Mesendoderm (in vitro differentiated cells): ENCODE measurements around the gene TMEM31.

Source experiments
- DNase-seq: peaks from one replicate; pipeline ENCODE4 v3.0.0; 2013
- H2AK5ac ChIP-seq: 2 replicates; pipeline ENCODE4 v1.6.1; 2013; ENCODE audit warnings: low read length, inconsistent platforms
- H2BK120ac ChIP-seq: 2 replicates; pipeline ENCODE4 v1.6.1; 2013; ENCODE audit warnings: low read depth, mild to moderate bottlenecking, low read length, moderate library complexity, mixed read lengths
- H2BK15ac ChIP-seq: replicated peaks from 2 replicates; pipeline ENCODE4 v1.6.1; 2013; ENCODE audit warnings: low read depth, mild to moderate bottlenecking, moderate library complexity
- H2BK5ac ChIP-seq: 2 replicates; pipeline ENCODE4 v1.6.1; 2013; ENCODE audit warnings: low read length, inconsistent platforms
- H3K18ac ChIP-seq: 2 replicates; pipeline ENCODE4 v1.6.1; 2013; ENCODE audit warnings: mild to moderate bottlenecking, low read length, mixed read lengths
- H3K23ac ChIP-seq: one replicate; pipeline ENCODE4 v1.6.1; 2013; ENCODE audit warnings: low read length
- H3K27ac ChIP-seq: 2 replicates; pipeline ENCODE4 v1.5.1; 2013; ENCODE audit warnings: low read depth, mild to moderate bottlenecking, inconsistent platforms, low read length, moderate library complexity
- H3K27me3 ChIP-seq: 2 replicates; pipeline ENCODE4 v1.6.1; 2013; ENCODE audit warnings: low read length, control low read depth, mild to moderate bottlenecking, inconsistent platforms; ENCODE audit not compliant: insufficient read depth, poor library complexity
- H3K36me3 ChIP-seq: 2 replicates; pipeline ENCODE4 v1.6.1; 2013; ENCODE audit warnings: low read length, inconsistent platforms; ENCODE audit not compliant: control insufficient read depth, insufficient read depth
- H3K4ac ChIP-seq: one replicate; pipeline ENCODE4 v1.6.1; 2013; ENCODE audit warnings: low read depth, mild to moderate bottlenecking, low read length, moderate library complexity
- H3K4me1 ChIP-seq: 2 replicates; pipeline ENCODE4 v1.6.1; 2013; ENCODE audit warnings: low read depth, low read length, inconsistent platforms; ENCODE audit not compliant: control insufficient read depth
- H3K4me2 ChIP-seq: 2 replicates; pipeline ENCODE4 v1.6.1; 2013; ENCODE audit warnings: low read length
- H3K4me3 ChIP-seq: 2 replicates; pipeline ENCODE4 v1.5.1; 2013; ENCODE audit warnings: mild to moderate bottlenecking, low read length
- H3K56ac ChIP-seq: one replicate; pipeline ENCODE4 v1.6.1; 2013; ENCODE audit warnings: low read length
- H3K79me1 ChIP-seq: 2 replicates; pipeline ENCODE4 v1.6.1; 2013; ENCODE audit warnings: low read length, inconsistent platforms
- H3K79me2 ChIP-seq: 2 replicates; pipeline ENCODE4 v1.6.1; 2013; ENCODE audit warnings: mild to moderate bottlenecking, low read length; ENCODE audit not compliant: control insufficient read depth, insufficient read depth
- H3K9ac ChIP-seq: 2 replicates; pipeline ENCODE4 v1.6.1; 2013; ENCODE audit warnings: low read length, inconsistent platforms
- H4K5ac ChIP-seq: one replicate; pipeline ENCODE4 v1.6.1; 2013; ENCODE audit warnings: low read length
- H4K8ac ChIP-seq: one replicate; pipeline ENCODE4 v1.6.1; 2013; ENCODE audit warnings: low read depth, mild to moderate bottlenecking, control low read depth, low read length, moderate library complexity
- WGBS: extraction: QIAGEN DNeasy Blood & Tissue Kit; methylation state at CpG from one replicate; pipeline ENCODE4 v1.1.7; 2013; ENCODE audit warnings: low lambda C conversion rate, missing lambda C conversion rate; ENCODE audit not compliant: insufficient coverage; ENCODE audit errors: extremely low coverage; 5-methylcytosine and 5-hydroxymethylcytosine counted together

TMEM31 gene

DNA sequence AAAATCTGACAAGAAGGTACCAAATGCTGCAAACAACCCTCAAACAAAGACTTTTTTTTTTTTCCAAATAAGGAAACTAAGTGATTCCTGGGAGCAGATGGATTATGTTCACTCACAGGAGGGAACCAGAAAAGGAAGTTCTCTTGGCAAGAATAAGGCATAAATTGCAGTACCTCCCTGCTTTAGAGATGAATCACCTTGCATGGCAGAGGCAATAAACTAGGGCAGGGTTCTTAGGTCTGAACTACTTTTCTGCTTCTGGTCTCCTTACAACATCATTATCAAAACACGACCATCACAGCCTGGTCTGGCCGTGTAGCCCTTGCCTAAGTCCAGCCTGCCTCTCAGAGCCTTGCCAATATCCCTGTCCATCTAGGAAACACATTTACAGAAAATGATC lies 6.3 kb downstream of the TMEM31 start:
- no peak overlapping the region for H3K56ac ChIP-seq
- H3K23ac ChIP-seq: no peak overlapping the region
- no peak overlapping the region for H3K4ac ChIP-seq
- no peak overlapping the region for H2BK120ac ChIP-seq
- no peak overlapping the region for H4K8ac ChIP-seq
- no peak overlapping the region for H3K4me2 ChIP-seq
- no peak for DNase-seq
- no peak overlapping the region for H3K27ac ChIP-seq
- H4K5ac ChIP-seq: no peak overlapping the region
- no peak overlapping the region for H3K18ac ChIP-seq
- no peak overlapping the region for H3K4me3 ChIP-seq
- H2AK5ac ChIP-seq: no peak overlapping the region
- H3K4me1 ChIP-seq: no peaks in the 10 kb centered on the region
- no peaks in the 10 kb centered on the region for H3K79me2 ChIP-seq
- no peaks in the 10 kb centered on the region for H3K36me3 ChIP-seq
- no peak overlapping the region for H3K9ac ChIP-seq
- no peaks in the 10 kb centered on the region for H3K27me3 ChIP-seq
- no CpG with 5 or more reads among the region's 2 CpGs for WGBS
- H3K79me1 ChIP-seq: no peaks in the 10 kb centered on the region
- H2BK5ac ChIP-seq: no peak overlapping the region
- no peak overlapping the region for H2BK15ac ChIP-seq

DNA sequence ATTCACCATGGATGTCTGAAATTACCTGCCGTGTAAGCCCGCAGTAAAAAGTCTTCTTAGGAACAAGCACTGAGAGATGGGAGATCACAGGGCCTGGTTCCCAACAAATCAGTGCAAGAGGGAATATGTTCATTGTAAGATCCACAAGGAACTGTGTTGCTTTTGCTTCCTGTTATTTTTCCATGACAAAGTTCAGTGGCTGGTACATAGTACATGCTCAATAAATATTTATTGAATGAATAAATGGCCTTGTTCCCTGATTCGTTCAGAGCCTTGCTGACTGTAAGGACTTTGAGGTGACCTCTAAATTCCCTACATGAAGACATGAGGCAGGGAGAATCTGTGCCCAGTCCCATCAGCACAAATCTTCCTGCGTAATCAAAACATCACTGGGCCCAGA lies 7.4 kb downstream of the TMEM31 start:
- Histone ChIP-seq H2BK120ac (no peak overlapping the region), H3K18ac (no peak overlapping the region), H2BK5ac (no peak overlapping the region), H3K79me1 (no peaks in the 10 kb centered on the region), H3K4me3 (no peak overlapping the region), H3K27me3 (no peaks in the 10 kb centered on the region), H2BK15ac (no peak overlapping the region), H3K4me2 (no peak overlapping the region), H3K27ac (no peak overlapping the region), H3K23ac (no peak overlapping the region), H3K56ac (no peak overlapping the region), H4K8ac (no peak overlapping the region), H3K36me3 (no peaks in the 10 kb centered on the region), H3K4me1 (no peaks in the 10 kb centered on the region), H4K5ac (no peak overlapping the region), H3K9ac (no peak overlapping the region), H2AK5ac (no peak overlapping the region), H3K4ac (no peak overlapping the region), H3K79me2 (no peaks in the 10 kb centered on the region)
- WGBS: no CpG with 5 or more reads among the region's 4 CpGs
- DNase-seq: no peak

DNA sequence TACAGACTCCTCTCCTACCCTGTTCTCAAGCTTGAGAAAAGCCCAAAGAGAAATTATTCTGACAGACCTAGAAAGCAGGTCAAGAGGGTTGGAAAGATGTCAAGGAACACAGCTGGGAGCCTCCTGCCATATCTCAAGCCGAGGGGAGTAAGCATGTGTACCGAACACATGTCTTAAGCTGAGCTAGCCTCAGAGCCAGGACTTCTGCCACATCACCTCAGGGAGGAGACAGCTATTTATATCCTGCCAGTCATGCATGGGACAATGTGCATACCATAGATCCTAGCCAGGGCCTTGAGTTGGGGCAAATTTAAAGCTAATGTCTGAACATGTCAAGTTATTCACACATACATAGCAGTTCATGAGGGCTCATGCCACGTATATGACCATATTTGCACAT lies 11.8 kb downstream of the TMEM31 start:
- Histone ChIP-seq H2BK15ac (no peak overlapping the region), H2BK5ac (no peak overlapping the region), H3K4ac (no peak overlapping the region), H3K56ac (no peak overlapping the region), H3K4me1 (peaks cover 3% of the 10 kb centered on the region), H3K18ac (no peak overlapping the region), H3K79me1 (no peaks in the 10 kb centered on the region), H4K5ac (no peak overlapping the region), H3K23ac (no peak overlapping the region), H3K27me3 (no peaks in the 10 kb centered on the region), H3K79me2 (no peaks in the 10 kb centered on the region), H3K36me3 (no peaks in the 10 kb centered on the region), H3K4me2 (no peak overlapping the region), H3K9ac (no peak overlapping the region), H3K4me3 (no peak overlapping the region), H2BK120ac (no peak overlapping the region), H4K8ac (no peak overlapping the region), H2AK5ac (no peak overlapping the region), H3K27ac (no peak overlapping the region)
- no peak for DNase-seq
- WGBS: no CpG with 5 or more reads among the region's 3 CpGs

DNA sequence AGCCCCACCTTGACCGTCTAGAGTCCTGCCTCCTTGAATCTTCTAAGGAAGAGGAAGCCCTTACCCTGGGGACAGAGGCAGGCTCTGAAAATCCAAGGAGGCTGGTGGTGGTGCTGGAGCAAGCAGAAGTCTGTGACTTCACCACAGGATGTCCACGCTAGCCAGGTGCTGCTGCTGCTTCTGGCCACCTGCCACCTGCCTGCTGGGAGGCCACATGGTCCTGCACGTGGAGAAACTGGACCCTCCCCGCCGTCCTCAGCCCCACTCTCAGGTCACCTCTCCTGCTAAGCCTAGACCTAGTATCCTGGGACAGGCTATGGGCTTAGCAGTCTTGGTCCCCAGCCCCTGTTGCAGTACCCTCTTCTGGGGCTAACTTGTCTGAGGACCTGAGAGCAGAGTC lies 15.8 kb downstream of the TMEM31 start:
- Histone ChIP-seq H3K4ac (no peak overlapping the region), H3K79me1 (no peaks in the 10 kb centered on the region), H2AK5ac (no peak overlapping the region), H4K8ac (no peak overlapping the region), H3K56ac (no peak overlapping the region), H3K4me3 (no peak overlapping the region), H3K4me2 (no peak overlapping the region), H3K9ac (no peak overlapping the region), H2BK5ac (no peak overlapping the region), H3K79me2 (no peaks in the 10 kb centered on the region), H4K5ac (no peak overlapping the region), H3K4me1 (peaks cover 30% of the 10 kb centered on the region), H2BK120ac (no peak overlapping the region), H3K27ac (no peak overlapping the region), H3K27me3 (no peaks in the 10 kb centered on the region), H3K23ac (no peak overlapping the region), H3K18ac (no peak overlapping the region), H2BK15ac (no peak overlapping the region), H3K36me3 (no peaks in the 10 kb centered on the region)
- WGBS: no CpG with 5 or more reads among the region's 5 CpGs
- no peak for DNase-seq

DNA sequence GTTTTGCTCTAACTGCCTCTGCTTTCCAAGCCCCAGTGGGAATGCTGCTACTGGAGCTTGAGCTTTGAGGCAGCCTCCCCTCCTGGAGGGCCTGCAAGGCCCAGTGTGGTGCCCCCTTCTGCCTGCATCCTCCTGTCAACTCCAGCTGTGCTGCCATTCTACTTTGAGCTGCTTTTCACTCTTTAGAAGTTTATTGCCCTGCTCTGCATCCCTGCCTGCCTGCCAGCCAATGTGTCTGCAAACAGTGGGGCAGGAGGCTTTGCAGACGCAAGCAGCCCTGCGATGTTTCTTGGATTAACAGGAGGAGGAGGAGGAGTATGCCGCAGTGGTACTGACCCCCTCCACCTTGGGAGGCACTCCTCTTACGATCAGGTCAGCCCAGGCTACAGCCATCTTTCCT lies 16.4 kb downstream of the TMEM31 start:
- H3K79me1 ChIP-seq: no peaks in the 10 kb centered on the region
- H2BK120ac ChIP-seq: no peak overlapping the region
- no peak overlapping the region for H3K4ac ChIP-seq
- H3K79me2 ChIP-seq: no peaks in the 10 kb centered on the region
- H3K4me3 ChIP-seq: no peak overlapping the region
- no CpG with 5 or more reads among the region's 4 CpGs for WGBS
- no peak overlapping the region for H2BK5ac ChIP-seq
- peak overlapping the region; percentile 30 for H3K56ac ChIP-seq
- H3K9ac ChIP-seq: no peak overlapping the region
- no peaks in the 10 kb centered on the region for H3K36me3 ChIP-seq
- H3K23ac ChIP-seq: no peak overlapping the region
- no peak overlapping the region for H4K8ac ChIP-seq
- H2AK5ac ChIP-seq: no peak overlapping the region
- DNase-seq: no peak
- H3K27ac ChIP-seq: no peak overlapping the region
- no peak overlapping the region for H2BK15ac ChIP-seq
- no peak overlapping the region for H3K18ac ChIP-seq
- no peaks in the 10 kb centered on the region for H3K27me3 ChIP-seq
- H3K4me1 ChIP-seq: peaks cover 34% of the 10 kb centered on the region
- H3K4me2 ChIP-seq: no peak overlapping the region
- H4K5ac ChIP-seq: no peak overlapping the region

DNA sequence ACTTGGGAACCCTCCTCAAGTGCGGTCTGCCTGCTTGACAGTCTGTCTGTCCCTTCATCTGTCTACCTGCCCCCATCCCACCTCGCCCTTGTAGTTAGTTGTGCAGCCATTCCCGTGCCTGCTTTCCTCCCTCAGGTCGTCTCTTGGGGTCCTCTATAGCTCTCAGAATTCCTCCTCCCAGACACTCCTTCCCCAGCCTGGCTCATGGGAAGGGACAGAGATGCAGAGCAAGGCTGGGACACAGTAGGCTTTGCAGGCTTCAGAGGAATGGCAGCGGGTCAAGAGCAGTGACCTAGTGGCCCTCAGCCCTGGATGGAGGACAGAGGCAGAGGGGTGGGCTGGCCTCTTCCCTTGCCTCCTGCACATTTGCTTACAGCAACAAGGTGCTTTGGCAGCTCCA lies 18.3 kb downstream of the TMEM31 start:
- no peaks in the 10 kb centered on the region for H3K79me2 ChIP-seq
- H3K79me1 ChIP-seq: no peaks in the 10 kb centered on the region
- H3K27me3 ChIP-seq: no peaks in the 10 kb centered on the region
- H2BK5ac ChIP-seq: no peak overlapping the region
- H2AK5ac ChIP-seq: peak overlapping the region; percentile 82
- peak overlapping the region; percentile 4 for H2BK120ac ChIP-seq
- peak overlapping the region; percentile 1 for H3K18ac ChIP-seq
- no peak for DNase-seq
- H2BK15ac ChIP-seq: no peak overlapping the region
- H3K4ac ChIP-seq: no peak overlapping the region
- H4K8ac ChIP-seq: no peak overlapping the region
- H3K56ac ChIP-seq: peak overlapping the region; percentile 76
- no peak overlapping the region for H3K23ac ChIP-seq
- no peak overlapping the region for H3K4me2 ChIP-seq
- no CpG with 5 or more reads among the region's 5 CpGs for WGBS
- peaks cover 34% of the 10 kb centered on the region for H3K4me1 ChIP-seq
- no peaks in the 10 kb centered on the region for H3K36me3 ChIP-seq
- H3K27ac ChIP-seq: no peak overlapping the region
- H3K9ac ChIP-seq: peak overlapping the region; percentile 36
- no peak overlapping the region for H3K4me3 ChIP-seq
- H4K5ac ChIP-seq: no peak overlapping the region
